HG03442 (cell line): ENCODE results near the gene TNPO2.

Experiments used
- ATAC-seq: cut with Tn5 transposase; IDR thresholded peaks from one replicate; pipeline ENCODE4 v1.9.1; 2021; ENCODE audit warnings: mild to moderate bottlenecking, moderate library complexity; ENCODE audit not compliant: unreplicated experiment

The TNPO2 gene

GRCh38 chr19:12652219-12652618, 71.5 kb downstream of the TNPO2 start:
- no peak for ATAC-seq

- no peak for ATAC-seq
Measured at GRCh38 chr19:12649941-12650340, 73.8 kb downstream of the TNPO2 start.
